ENCODE results near the gene ARHGAP10.

Gene ARHGAP10

GRCh38 chr4:147839663-147840062 is 107.8 kb downstream of the ARHGAP10 start:
- Histone ChIP-seq H3K18ac (ENCODE audit: low read length) (no peak overlapping the region), H2BK12ac (ENCODE audit: low read length) (no peak overlapping the region), H3K4me2 (ENCODE audit: insufficient read depth, low read length, poor library complexity, severe bottlenecking) (no peak overlapping the region), H3K23ac (ENCODE audit: low read depth, low read length, poor library complexity) (no peak overlapping the region), H3K9ac (ENCODE audit: low read depth, low read length, poor library complexity) (no peak overlapping the region), H2AK5ac (ENCODE audit: low read depth, low read length) (no peak overlapping the region), H2AFZ (ENCODE audit: low read length) (no peak overlapping the region), H3K9me3 (replicated peaks in 1 of 2; ENCODE audit: control insufficient read depth in 2 of 2, insufficient read depth in 1 of 2, low read depth in 1 of 2, low read length in 2 of 2) (no peaks in the 10 kb centered on the region), H3K27me3 (ENCODE audit: control insufficient read depth in 3 of 3, insufficient read depth in 3 of 3, low read depth in 1 of 3, low read length in 3 of 3) (no peaks in the 10 kb centered on the region), H3K4me1 (ENCODE audit: control insufficient read depth in 2 of 2, insufficient read depth in 1 of 2, low read depth in 1 of 2, low read length in 2 of 2) (no peaks in the 10 kb centered on the region), H3K36me3 (replicated peaks in 1 of 2; ENCODE audit: control insufficient read depth in 2 of 2, insufficient read depth in 2 of 2, low read length in 2 of 2) (no peaks in the 10 kb centered on the region), H3K14ac (ENCODE audit: low read length) (no peak overlapping the region), H3K79me1 (ENCODE audit: low read depth, low read length) (no peaks in the 10 kb centered on the region), H2BK15ac (ENCODE audit: low read length) (no peak overlapping the region), H4K8ac (ENCODE audit: low read depth, low read length) (no peak overlapping the region), H2BK5ac (ENCODE audit: low read length) (no peak overlapping the region), H4K91ac (ENCODE audit: low read depth, low read length, poor library complexity) (no peak overlapping the region), H3K27ac (replicated peaks; ENCODE audit: low read length) (no peak overlapping the region), H3K4me3 (ENCODE audit: low read length in 2 of 2) (no peak overlapping the region), H2BK120ac (ENCODE audit: low read depth, low read length) (no peak overlapping the region), H3K4ac (ENCODE audit: low read length) (no peak overlapping the region)
- DNase-seq (ENCODE audit: low spot score), result no peak
- WGBS, 2 donors (ENCODE audit: extremely low coverage in 2 of 2, insufficient read length in 2 of 2, insufficient replicate concordance in 1 of 2), result no CpG with 5 or more reads among the region's 3 CpGs

DNA sequence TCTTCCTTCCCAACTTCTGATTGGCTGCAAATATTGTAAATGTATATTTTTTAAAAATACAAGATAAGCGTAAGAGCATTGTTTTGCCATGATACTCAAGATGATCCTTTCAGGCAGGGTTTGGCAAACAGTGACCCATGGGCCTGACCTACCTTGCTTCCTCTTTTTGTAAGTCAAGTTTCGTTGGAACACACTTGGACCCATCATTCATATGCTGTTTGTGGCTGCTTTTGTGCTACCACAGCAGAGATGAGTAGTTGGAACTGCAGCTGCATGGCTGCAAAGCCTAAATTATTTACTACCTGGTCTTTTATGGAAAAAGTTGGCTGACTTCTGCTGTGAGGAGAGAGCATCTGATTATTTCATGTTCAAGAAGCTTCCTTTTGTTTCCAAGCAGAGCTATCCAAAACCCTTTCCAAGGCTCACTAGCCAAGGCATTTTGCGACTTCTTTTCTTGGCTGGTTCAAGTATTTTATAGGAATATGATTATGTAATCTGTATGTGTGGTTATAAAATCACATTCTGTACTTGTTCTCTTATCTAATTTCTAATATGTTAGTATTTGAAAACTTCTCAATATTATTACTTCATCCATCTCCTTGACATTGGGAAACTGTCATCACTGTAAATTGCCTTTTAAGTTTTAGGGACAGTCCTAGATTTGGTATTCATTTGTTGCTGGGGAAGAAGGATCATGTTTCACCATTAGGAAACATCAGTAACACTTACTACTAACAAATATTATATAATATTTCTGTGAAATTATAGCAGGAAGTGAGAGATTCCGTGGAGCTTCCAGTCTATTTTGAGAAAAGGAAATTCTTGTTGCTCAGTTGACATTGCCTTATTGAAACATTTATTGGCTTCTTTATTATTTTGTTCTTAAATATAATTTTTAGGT is 109.2 kb downstream of the ARHGAP10 start:
- no CpG with 5 or more reads among the region's 4 CpGs for WGBS, 2 donors (ENCODE audit: extremely low coverage in 2 of 2, insufficient read length in 2 of 2, insufficient replicate concordance in 1 of 2)
- no peak for DNase-seq (ENCODE audit: low spot score)
- Histone ChIP-seq H3K9ac (ENCODE audit: low read depth, low read length, poor library complexity) (no peak overlapping the region), H2BK12ac (ENCODE audit: low read length) (no peak overlapping the region), H4K8ac (ENCODE audit: low read depth, low read length) (no peak overlapping the region), H3K23ac (ENCODE audit: low read depth, low read length, poor library complexity) (no peak overlapping the region), H2AFZ (ENCODE audit: low read length) (no peak overlapping the region), H3K14ac (ENCODE audit: low read length) (no peak overlapping the region), H3K4ac (ENCODE audit: low read length) (no peak overlapping the region), H3K9me3 (replicated peaks in 1 of 2; ENCODE audit: control insufficient read depth in 2 of 2, insufficient read depth in 1 of 2, low read depth in 1 of 2, low read length in 2 of 2) (no peaks in the 10 kb centered on the region), H3K79me1 (ENCODE audit: low read depth, low read length) (no peaks in the 10 kb centered on the region), H2BK5ac (ENCODE audit: low read length) (no peak overlapping the region), H3K36me3 (replicated peaks in 1 of 2; ENCODE audit: control insufficient read depth in 2 of 2, insufficient read depth in 2 of 2, low read length in 2 of 2) (no peaks in the 10 kb centered on the region), H3K4me1 (ENCODE audit: control insufficient read depth in 2 of 2, insufficient read depth in 1 of 2, low read depth in 1 of 2, low read length in 2 of 2) (peaks cover 0 to 2% of the 10 kb centered on the region in 2 donors), H3K18ac (ENCODE audit: low read length) (no peak overlapping the region), H4K91ac (ENCODE audit: low read depth, low read length, poor library complexity) (no peak overlapping the region), H3K4me2 (ENCODE audit: insufficient read depth, low read length, poor library complexity, severe bottlenecking) (no peak overlapping the region), H3K27me3 (ENCODE audit: control insufficient read depth in 3 of 3, insufficient read depth in 3 of 3, low read depth in 1 of 3, low read length in 3 of 3) (no peaks in the 10 kb centered on the region), H3K4me3 (ENCODE audit: low read length in 2 of 2) (no peak overlapping the region), H2AK5ac (ENCODE audit: low read depth, low read length) (no peak overlapping the region), H2BK120ac (ENCODE audit: low read depth, low read length) (no peak overlapping the region), H3K27ac (replicated peaks; ENCODE audit: low read length) (no peak overlapping the region), H2BK15ac (ENCODE audit: low read length) (no peak overlapping the region)

- Histone ChIP-seq H4K8ac (ENCODE audit: low read depth, low read length) (no peak overlapping the region), H2BK12ac (ENCODE audit: low read length) (no peak overlapping the region), H3K14ac (ENCODE audit: low read length) (no peak overlapping the region), H3K27me3 (ENCODE audit: control insufficient read depth in 3 of 3, insufficient read depth in 3 of 3, low read depth in 1 of 3, low read length in 3 of 3) (no peaks in the 10 kb centered on the region), H3K79me1 (ENCODE audit: low read depth, low read length) (no peaks in the 10 kb centered on the region), H3K9ac (ENCODE audit: low read depth, low read length, poor library complexity) (no peak overlapping the region), H3K4me3 (ENCODE audit: low read length in 2 of 2) (no peak overlapping the region), H3K36me3 (replicated peaks in 1 of 2; ENCODE audit: control insufficient read depth in 2 of 2, insufficient read depth in 2 of 2, low read length in 2 of 2) (no peaks in the 10 kb centered on the region), H3K27ac (replicated peaks; ENCODE audit: low read length) (no peak overlapping the region), H2AK5ac (ENCODE audit: low read depth, low read length) (no peak overlapping the region), H3K4me2 (ENCODE audit: insufficient read depth, low read length, poor library complexity, severe bottlenecking) (no peak overlapping the region), H2AFZ (ENCODE audit: low read length) (no peak overlapping the region), H3K4ac (ENCODE audit: low read length) (no peak overlapping the region), H3K9me3 (replicated peaks in 1 of 2; ENCODE audit: control insufficient read depth in 2 of 2, insufficient read depth in 1 of 2, low read depth in 1 of 2, low read length in 2 of 2) (no peaks in the 10 kb centered on the region), H2BK15ac (ENCODE audit: low read length) (no peak overlapping the region), H4K91ac (ENCODE audit: low read depth, low read length, poor library complexity) (no peak overlapping the region), H2BK120ac (ENCODE audit: low read depth, low read length) (no peak overlapping the region), H2BK5ac (ENCODE audit: low read length) (no peak overlapping the region), H3K4me1 (ENCODE audit: control insufficient read depth in 2 of 2, insufficient read depth in 1 of 2, low read depth in 1 of 2, low read length in 2 of 2) (peaks cover 0 to 2% of the 10 kb centered on the region in 2 donors), H3K18ac (ENCODE audit: low read length) (no peak overlapping the region), H3K23ac (ENCODE audit: low read depth, low read length, poor library complexity) (no peak overlapping the region)
- no CpG with 5 or more reads among the region's 6 CpGs for WGBS, 2 donors (ENCODE audit: extremely low coverage in 2 of 2, insufficient read length in 2 of 2, insufficient replicate concordance in 1 of 2)
- no peak for DNase-seq (ENCODE audit: low spot score)
Measured at GRCh38 chr4:147842573-147842972, 110.7 kb downstream of the ARHGAP10 start.

GRCh38 chr4:147843162-147843561 is 111.3 kb downstream of the ARHGAP10 start:
- DNase-seq (ENCODE audit: low spot score), result no peak
- Histone ChIP-seq H3K36me3 (replicated peaks in 1 of 2; ENCODE audit: control insufficient read depth in 2 of 2, insufficient read depth in 2 of 2, low read length in 2 of 2) (no peaks in the 10 kb centered on the region), H3K27ac (replicated peaks; ENCODE audit: low read length) (no peak overlapping the region), H3K9me3 (replicated peaks in 1 of 2; ENCODE audit: control insufficient read depth in 2 of 2, insufficient read depth in 1 of 2, low read depth in 1 of 2, low read length in 2 of 2) (no peaks in the 10 kb centered on the region), H3K9ac (ENCODE audit: low read depth, low read length, poor library complexity) (no peak overlapping the region), H2AFZ (ENCODE audit: low read length) (no peak overlapping the region), H2BK12ac (ENCODE audit: low read length) (no peak overlapping the region), H3K18ac (ENCODE audit: low read length) (no peak overlapping the region), H3K23ac (ENCODE audit: low read depth, low read length, poor library complexity) (no peak overlapping the region), H3K4me2 (ENCODE audit: insufficient read depth, low read length, poor library complexity, severe bottlenecking) (no peak overlapping the region), H3K79me1 (ENCODE audit: low read depth, low read length) (no peaks in the 10 kb centered on the region), H3K4me3 (ENCODE audit: low read length in 2 of 2) (no peak overlapping the region), H3K4me1 (ENCODE audit: control insufficient read depth in 2 of 2, insufficient read depth in 1 of 2, low read depth in 1 of 2, low read length in 2 of 2) (peaks cover 0 to 2% of the 10 kb centered on the region in 2 donors), H4K8ac (ENCODE audit: low read depth, low read length) (no peak overlapping the region), H2BK120ac (ENCODE audit: low read depth, low read length) (no peak overlapping the region), H2AK5ac (ENCODE audit: low read depth, low read length) (no peak overlapping the region), H3K27me3 (ENCODE audit: control insufficient read depth in 3 of 3, insufficient read depth in 3 of 3, low read depth in 1 of 3, low read length in 3 of 3) (no peaks in the 10 kb centered on the region), H2BK15ac (ENCODE audit: low read length) (no peak overlapping the region), H4K91ac (ENCODE audit: low read depth, low read length, poor library complexity) (no peak overlapping the region), H2BK5ac (ENCODE audit: low read length) (no peak overlapping the region), H3K14ac (ENCODE audit: low read length) (no peak overlapping the region), H3K4ac (ENCODE audit: low read length) (no peak overlapping the region)
- WGBS, 2 donors (ENCODE audit: extremely low coverage in 2 of 2, insufficient read length in 2 of 2, insufficient replicate concordance in 1 of 2), result no CpG with 5 or more reads among the region's 5 CpGs
